Activated T-helper 2 cell treated with anti-CD3 and anti-CD28 coated beads, Interferon-gamma antibody, Interleukin-2, Interleukin-4, amounts not matched to agents 10 μg/mL and 5 μg/mL and 100 μg/mL, durations not matched to agents 14 hours and 24 hours and 36 hours (primary cell): Measurements from ENCODE around the gene GPC1. TPM values are rescaled to one million over a fixed set of nuclear protein-coding genes. Genes with fewer than 3 reads are reported as not detected.

Source experiments
- DNase-seq: peaks from one replicate; pipeline ENCODE4 v3.0.0; 2021; ENCODE audit warnings: low spot score
- H3K27ac Mint-ChIP-seq: one replicate; pipeline ENCODE4 v1.8.0; 2021; ENCODE audit warnings: mixed read lengths
- H3K27me3 Mint-ChIP-seq: one replicate; pipeline ENCODE4 v1.8.0; 2021; ENCODE audit warnings: low read depth, mixed read lengths
- H3K36me3 Mint-ChIP-seq: one replicate; pipeline ENCODE4 v1.8.0; 2021; ENCODE audit warnings: low read depth, mixed read lengths
- H3K4me1 Mint-ChIP-seq: one replicate; pipeline ENCODE4 v1.8.0; 2021; ENCODE audit warnings: low read depth, mixed read lengths
- H3K4me3 Mint-ChIP-seq: one replicate; pipeline ENCODE4 v1.8.0; 2021; ENCODE audit warnings: low read depth, mild to moderate bottlenecking, moderate library complexity, mixed read lengths
- H3K9me3 Mint-ChIP-seq: one replicate; pipeline ENCODE4 v1.8.0; 2021; ENCODE audit warnings: mixed read lengths
- intact Hi-C: fragments of 100-400 bp; cut with micrococcal nuclease; formaldehyde crosslinking; loops from one replicate; pipeline ENCODE4 v1.15.1; 2023
- total RNA-seq: library from RNA; stranded (reverse); gene quantifications from 2 replicates; pipeline ENCODE4 v1.2.3, GENCODE V29; 2022

GPC1 gene
- total RNA-seq, 1 donor from 2014 or later, result 21.9 TPM

- Mint-ChIP-seq H3K27me3 (no peaks in the 10 kb centered on the region), H3K27ac (no peak overlapping the region), H3K36me3 (no peaks in the 10 kb centered on the region), H3K9me3 (no peaks in the 10 kb centered on the region), H3K4me1 (no peaks in the 10 kb centered on the region), H3K4me3 (no peak overlapping the region)
- intact Hi-C loops, result no loop called here
- no peak for DNase-seq
Observed at GRCh38 chr2:240462707-240463273, 27.3 kb downstream of the GPC1 start.

- DNase-seq, result no peak
- intact Hi-C loops, result no loop called here
- Mint-ChIP-seq H3K27ac (no peak overlapping the region), H3K36me3 (no peaks in the 10 kb centered on the region), H3K4me1 (no peaks in the 10 kb centered on the region), H3K4me3 (no peak overlapping the region), H3K27me3 (no peaks in the 10 kb centered on the region), H3K9me3 (no peaks in the 10 kb centered on the region)
Observed at GRCh38 chr2:240463274-240463865, 27.9 kb downstream of the GPC1 start.

DNA sequence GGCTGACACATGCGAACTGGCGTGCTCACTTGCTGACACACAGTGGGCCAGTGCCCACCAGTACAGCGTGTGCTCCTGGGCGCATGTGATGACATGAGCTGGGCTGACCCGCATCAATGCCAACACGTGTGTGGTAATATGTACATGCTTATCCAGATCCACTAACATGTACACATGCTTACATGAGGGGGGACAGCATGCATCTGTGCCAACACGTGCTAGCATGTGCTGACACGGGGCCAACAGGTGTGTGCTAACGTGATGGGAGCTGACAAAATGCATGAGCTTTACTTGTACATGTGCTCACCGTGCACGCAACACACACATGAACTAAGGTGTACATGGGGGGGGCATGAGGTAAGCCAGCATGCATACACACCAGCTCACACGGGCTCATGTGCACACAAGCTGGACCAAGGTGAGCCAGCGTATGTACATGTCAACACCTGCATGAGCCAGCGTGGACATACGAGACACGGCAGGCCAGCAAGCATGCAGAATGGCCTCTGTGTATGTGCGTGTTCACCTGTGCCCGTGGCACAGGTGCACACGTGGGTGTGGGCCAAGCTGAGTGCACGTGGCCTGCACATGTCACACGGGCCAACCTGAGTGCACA is 28.5 kb downstream of the GPC1 start:
- Mint-ChIP-seq H3K27ac (no peak overlapping the region), H3K9me3 (no peaks in the 10 kb centered on the region), H3K4me3 (no peak overlapping the region), H3K27me3 (no peaks in the 10 kb centered on the region), H3K4me1 (no peaks in the 10 kb centered on the region), H3K36me3 (no peaks in the 10 kb centered on the region)
- DNase-seq, result no peak
- intact Hi-C loops, result no loop called here

GRCh38 chr2:240464514-240465241 is 29.2 kb downstream of the GPC1 start:
- Mint-ChIP-seq H3K9me3 (no peaks in the 10 kb centered on the region), H3K27me3 (no peaks in the 10 kb centered on the region), H3K4me3 (no peak overlapping the region), H3K27ac (no peak overlapping the region), H3K36me3 (no peaks in the 10 kb centered on the region), H3K4me1 (no peaks in the 10 kb centered on the region)
- intact Hi-C loops, result no loop called here
- DNase-seq, result no peak

DNA sequence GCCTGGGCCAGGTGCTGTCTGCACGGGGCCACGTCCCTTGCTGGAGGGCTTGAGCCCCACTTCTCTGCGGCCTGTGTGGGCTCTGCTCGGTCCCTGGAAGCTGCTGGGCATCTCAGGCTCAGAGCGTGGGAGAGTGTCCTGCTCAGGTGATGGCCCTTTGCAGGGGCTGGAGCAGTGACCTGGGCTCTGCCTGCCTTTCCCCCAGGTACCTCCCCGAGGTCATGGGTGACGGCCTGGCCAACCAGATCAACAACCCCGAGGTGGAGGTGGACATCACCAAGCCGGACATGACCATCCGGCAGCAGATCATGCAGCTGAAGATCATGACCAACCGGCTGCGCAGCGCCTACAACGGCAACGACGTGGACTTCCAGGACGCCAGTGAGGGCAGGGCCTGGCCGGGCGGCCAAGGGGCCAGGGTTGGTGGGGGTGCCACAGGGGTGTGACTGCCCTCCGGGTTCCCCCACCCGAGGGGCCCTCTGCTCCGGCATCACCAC is 29.9 kb downstream of the GPC1 start:
- no peak overlapping the region for H3K27ac Mint-ChIP-seq
- H3K4me1 Mint-ChIP-seq, result no peaks in the 10 kb centered on the region
- H3K9me3 Mint-ChIP-seq, result no peaks in the 10 kb centered on the region
- intact Hi-C loops, result no loop called here
- no peak overlapping the region for H3K4me3 Mint-ChIP-seq
- no peaks in the 10 kb centered on the region for H3K36me3 Mint-ChIP-seq
- DNase-seq, result no peak
- no peaks in the 10 kb centered on the region for H3K27me3 Mint-ChIP-seq

- DNase-seq, result no peak
Observed at GRCh38 chr2:240465765-240466578, 30.5 kb downstream of the GPC1 start.

GRCh38 chr2:240466579-240467148 is 31.2 kb downstream of the GPC1 start:
- no peaks in the 10 kb centered on the region for H3K36me3 Mint-ChIP-seq
- intact Hi-C loops, result no loop called here
- H3K27ac Mint-ChIP-seq, result no peak overlapping the region
- H3K9me3 Mint-ChIP-seq, result no peaks in the 10 kb centered on the region
- no peaks in the 10 kb centered on the region for H3K27me3 Mint-ChIP-seq
- no peak overlapping the region for H3K4me3 Mint-ChIP-seq
- DNase-seq, result peak; percentile 7
- H3K4me1 Mint-ChIP-seq, result no peaks in the 10 kb centered on the region

More at GRCh38 chr2:240465765-240466578, 30.5 kb downstream of the GPC1 start:
- Mint-ChIP-seq H3K4me1 (no peaks in the 10 kb centered on the region), H3K36me3 (no peaks in the 10 kb centered on the region), H3K27me3 (no peaks in the 10 kb centered on the region), H3K27ac (no peak overlapping the region), H3K9me3 (no peaks in the 10 kb centered on the region), H3K4me3 (no peak overlapping the region)
- intact Hi-C loops, result no loop called here

- Mint-ChIP-seq H3K27me3 (no peaks in the 10 kb centered on the region), H3K36me3 (no peaks in the 10 kb centered on the region), H3K4me3 (no peak overlapping the region), H3K4me1 (no peaks in the 10 kb centered on the region), H3K9me3 (no peaks in the 10 kb centered on the region), H3K27ac (no peak overlapping the region)
- intact Hi-C loops, result no loop called here
- no peak for DNase-seq
Observed at GRCh38 chr2:240467149-240467642, 31.7 kb downstream of the GPC1 start.

- DNase-seq, result no peak
- H3K27ac Mint-ChIP-seq, result no peak overlapping the region
Observed at GRCh38 chr2:240467659-240468302, 32.3 kb downstream of the GPC1 start.

DNA sequence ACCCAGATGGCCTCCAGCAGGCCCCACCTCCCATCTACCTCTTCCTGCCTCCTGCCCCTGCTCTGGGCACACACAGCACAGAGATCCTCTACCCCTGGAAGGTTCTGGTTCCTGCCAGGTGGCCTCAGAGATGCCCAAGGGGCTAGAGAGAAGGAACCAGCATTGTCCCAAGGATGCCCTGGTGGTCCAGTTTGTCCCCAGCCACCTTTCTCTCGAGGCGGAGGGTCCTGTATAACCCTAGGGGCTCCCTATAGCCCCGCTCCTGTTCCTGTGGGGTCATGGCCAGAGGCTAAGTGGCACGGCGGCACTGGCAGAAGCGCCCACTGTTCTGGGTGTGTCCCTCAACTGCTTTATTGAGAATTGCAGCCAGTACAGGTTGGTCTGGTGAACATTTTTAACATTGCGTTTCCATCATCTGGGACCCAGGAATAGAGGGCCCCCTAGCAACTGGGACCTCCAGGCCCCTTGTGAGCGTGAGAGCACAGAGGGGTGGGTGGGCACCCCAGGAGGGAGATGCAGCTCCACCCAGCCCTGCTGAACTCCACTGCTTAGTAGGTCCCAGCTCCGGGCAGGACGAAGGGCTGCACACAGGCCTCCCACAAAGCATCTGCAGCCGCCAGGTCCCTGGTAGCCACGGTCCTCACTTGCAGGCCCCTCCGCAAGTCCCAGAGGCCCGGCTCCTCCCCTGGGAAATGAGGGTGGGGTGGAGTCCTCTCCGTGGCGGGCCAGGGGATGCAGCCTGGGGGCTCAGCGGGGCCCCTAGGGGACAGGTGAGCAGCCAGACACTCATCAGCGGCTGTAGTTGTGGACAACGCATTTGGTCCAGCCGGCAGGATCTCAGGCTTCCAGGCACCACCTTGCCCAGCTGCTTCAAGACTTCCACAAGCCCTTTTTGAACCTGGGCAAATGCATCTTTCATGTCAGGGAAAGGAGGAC is 33.1 kb downstream of the GPC1 start:
- DNase-seq, result no peak
- intact Hi-C loops, result no loop called here
- Mint-ChIP-seq H3K4me1 (no peaks in the 10 kb centered on the region), H3K4me3 (no peak overlapping the region), H3K9me3 (peaks cover 7% of the 10 kb centered on the region), H3K27me3 (no peaks in the 10 kb centered on the region), H3K36me3 (no peaks in the 10 kb centered on the region), H3K27ac (no peak overlapping the region)

More at GRCh38 chr2:240467659-240468302, 32.3 kb downstream of the GPC1 start:
- Mint-ChIP-seq H3K27me3 (no peaks in the 10 kb centered on the region), H3K36me3 (no peaks in the 10 kb centered on the region), H3K9me3 (no peaks in the 10 kb centered on the region), H3K4me3 (no peak overlapping the region), H3K4me1 (no peaks in the 10 kb centered on the region)
- intact Hi-C loops, result no loop called here

GRCh38 chr2:240469239-240469636 is 33.8 kb downstream of the GPC1 start:
- peaks cover 13% of the 10 kb centered on the region for H3K9me3 Mint-ChIP-seq
- no peak for DNase-seq
- no peaks in the 10 kb centered on the region for H3K36me3 Mint-ChIP-seq
- intact Hi-C loops, result no loop called here
- H3K4me3 Mint-ChIP-seq, result no peak overlapping the region
- no peaks in the 10 kb centered on the region for H3K4me1 Mint-ChIP-seq
- no peak overlapping the region for H3K27ac Mint-ChIP-seq
- H3K27me3 Mint-ChIP-seq, result no peaks in the 10 kb centered on the region
